Hematopoietic multipotent progenitor cell treated with erythropoietin and hydrocortisone succinate and interleukin-3 and kit ligand, for 6 days (in vitro differentiated cells): ENCODE results near the gene EMC6.
"Not testable (repeated sequence)": the region's sequence is repeated elsewhere in the genome, so short reads cannot be mapped to it uniquely, and the experiment has no call there.

Experiments
- DNase-seq: peaks from one replicate; pipeline ENCODE4 v3.0.0-alpha.2; 2015

Gene EMC6

DNA sequence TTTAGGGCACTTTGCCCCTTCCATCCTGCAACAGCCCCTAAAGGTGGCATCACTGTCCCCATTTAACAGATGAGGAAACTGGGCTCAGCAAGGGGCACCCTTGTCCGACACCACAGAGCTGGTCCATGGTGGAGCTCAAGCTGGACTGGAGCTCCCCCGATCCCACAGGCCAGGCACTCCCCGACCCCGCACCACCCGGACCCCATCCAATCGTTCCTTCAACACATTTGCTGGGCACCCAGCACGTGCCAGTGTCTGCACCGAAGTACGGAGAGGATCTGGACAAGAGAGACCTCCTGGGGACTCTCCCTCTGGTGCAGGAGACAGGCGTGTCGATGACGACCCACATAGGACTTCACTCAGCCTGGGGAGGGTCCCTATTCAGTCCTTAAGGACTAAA lies 13.4 kb downstream of the EMC6 start:
- no peak for DNase-seq

DNA sequence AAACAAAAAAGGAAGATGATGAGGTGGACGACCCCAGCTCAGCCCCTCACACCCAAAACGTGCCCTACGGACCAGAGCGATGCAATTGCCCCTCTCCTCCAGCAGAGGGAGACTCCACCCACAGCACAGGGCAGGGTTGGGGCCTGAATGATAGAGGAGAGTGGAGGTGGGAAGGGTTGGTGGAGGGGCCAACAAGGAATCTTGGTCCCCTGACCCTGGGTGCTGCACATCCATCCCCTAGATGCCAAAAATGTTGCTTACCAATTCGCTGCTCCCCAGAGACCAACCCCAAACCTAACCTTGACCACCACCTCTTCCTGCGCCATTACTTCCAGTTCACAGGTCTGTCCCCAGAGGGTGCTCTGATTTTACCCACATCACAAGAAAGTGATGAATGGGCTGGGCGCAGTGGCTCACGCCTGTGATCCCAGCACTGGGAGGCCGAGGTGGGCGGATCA lies 14.5 kb downstream of the EMC6 start:
- peak; percentile 81 for DNase-seq

DNA sequence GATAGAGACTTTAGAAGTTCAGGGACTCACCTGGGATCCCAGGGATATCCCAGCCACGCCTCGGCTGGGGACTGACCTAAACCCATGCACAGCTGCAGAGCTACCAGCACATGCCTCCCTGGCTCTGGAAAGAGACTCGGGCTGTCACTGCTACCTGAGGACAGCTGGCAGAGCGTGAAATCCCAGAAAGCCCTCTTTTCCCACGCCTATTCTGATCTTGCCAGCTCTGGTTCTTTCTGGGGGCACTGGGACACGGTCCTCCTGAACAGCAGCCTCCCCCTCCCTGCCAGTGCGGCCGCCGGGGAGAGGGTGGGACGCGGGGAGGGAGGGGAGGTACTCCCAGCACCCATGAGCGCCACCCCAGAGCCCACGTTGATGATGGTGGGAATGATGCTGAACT lies 16.6 kb downstream of the EMC6 start:
- DNase-seq, result no peak

DNA sequence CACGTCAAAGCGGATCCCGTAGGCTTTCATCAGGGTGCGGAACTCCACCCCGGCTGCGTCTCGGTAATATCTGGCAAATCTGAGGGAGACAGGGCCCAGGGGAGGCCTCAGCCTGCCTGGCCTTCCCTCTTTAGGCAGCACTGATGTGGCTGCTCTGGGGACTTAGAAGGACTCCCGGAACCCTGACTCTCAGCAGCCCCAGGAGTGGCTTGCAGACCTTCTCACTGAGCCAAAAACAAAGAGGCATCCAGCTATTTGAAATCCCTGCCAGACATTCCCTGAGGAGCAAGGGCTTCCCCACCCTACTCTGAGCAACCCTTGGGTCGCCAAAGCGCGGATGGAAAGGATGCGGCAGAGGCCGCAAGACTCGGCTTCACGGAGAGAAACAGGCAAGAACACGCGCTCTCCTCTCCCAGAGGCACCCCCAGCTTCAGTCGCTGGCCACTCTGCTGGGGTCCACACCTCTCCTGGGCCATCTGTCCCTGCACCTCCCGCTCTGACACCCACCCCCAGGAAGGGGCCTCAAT lies 19.5 kb downstream of the EMC6 start:
- no peak for DNase-seq

DNA sequence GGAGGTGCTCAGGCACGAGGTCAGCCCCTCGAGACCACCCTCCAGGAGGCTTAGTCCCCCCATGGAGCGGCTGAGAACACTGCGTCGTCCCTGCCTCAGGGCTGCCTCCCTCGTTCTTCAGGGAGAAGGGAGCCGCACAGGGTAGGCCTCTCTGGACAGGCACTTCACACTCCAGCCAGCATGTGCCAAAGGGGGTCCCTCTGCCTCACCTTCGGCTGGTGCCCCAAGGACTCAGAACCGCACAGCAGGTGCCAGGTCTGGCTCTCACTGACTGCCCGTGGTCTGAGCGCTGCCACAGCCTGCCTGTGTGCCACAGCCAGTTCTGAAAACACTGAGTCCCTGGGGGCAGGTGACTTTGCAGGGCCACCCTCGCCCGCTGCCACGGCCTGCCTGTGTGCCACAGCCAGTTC lies 20.2 kb downstream of the EMC6 start:
- no peak for DNase-seq

DNA sequence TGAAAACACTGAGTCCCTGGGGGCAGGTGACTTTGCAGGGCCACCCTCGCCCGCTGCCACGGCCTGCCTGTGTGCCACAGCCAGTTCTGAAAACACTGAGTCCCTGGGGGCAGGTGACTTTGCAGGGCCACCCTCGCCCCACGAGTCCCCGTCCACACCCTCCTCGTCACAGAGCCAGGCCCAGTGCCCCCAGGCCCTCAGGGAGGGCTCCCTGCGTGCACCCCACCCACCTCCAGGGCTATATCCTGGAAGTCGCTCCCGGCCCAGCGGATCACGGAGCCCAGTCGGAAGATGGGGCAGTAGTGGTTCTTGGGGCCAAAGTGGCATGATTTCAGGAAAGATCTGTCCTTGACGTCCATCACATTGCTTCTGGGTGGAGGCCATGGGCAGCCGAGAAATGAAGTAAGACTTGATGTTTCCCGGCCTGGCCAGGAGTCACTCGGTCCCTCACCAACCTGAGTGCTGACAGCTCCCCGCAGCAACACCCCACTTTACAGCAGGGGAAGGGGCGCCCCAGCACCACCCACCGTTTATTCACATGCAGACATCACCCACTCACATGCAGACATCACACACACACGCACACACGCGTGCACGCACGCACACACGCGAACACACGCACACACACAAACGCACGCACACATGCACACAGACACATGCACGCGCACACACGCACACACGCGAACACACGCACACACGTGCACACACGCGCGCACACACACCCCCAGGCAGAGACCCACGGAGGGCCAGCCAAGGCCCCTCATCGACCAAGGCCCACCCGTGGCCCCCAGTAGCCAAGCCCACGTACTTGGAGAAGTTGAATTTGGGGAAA lies 20.9 kb downstream of the EMC6 start:
- DNase-seq, result no peak

DNA sequence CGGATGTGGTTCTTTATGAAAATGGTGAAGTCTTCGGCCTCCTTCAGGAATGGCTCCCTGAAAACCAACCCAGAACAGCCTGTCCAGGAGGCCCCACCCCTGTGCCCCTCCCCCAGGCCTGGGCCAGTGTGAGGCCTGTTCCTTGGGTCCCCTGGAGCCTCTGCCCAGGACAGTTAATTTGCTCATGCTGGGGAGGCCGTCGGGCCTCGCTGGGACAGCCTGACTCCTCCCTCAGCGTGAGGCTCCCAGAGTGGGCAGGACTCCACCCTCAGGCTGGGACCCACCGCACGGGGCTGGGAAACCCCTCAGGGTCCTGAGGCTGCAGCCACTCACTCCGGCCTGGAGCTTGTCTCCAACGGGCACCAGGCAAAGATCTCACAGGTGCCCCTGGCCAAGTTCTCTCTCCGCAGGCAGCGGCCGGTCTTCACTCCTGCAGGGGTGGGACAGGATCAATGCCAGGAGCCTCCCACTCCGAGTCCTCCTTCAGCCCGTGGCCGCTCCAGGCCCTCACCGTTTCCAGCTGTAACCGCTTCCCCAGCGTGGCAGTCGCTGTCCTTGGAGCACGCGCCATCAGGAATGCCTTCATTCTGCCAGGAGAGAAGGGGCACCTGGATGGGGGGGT lies 21.6 kb downstream of the EMC6 start:
- no peak for DNase-seq

DNA sequence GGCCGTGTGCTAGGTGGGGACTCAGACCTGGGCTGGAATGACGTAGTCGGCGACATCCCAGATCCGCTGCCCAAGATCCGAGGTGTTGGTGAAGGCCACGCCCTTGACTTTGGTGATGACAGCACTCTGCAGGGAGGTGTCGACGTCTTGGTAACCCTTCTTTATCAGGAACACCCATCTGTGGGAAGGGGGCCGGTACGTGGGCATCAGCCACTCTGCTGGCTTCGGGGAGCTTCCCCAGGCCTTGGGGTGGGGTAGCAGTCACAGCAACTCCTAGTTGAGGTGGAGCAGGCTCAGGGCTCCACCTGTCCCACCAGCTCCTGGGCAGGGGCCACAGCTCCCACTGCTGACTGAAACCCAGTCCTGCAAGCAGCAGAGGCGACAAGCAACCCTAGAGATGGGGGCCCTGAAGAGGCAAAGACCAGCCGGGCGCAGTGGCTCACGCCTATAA lies 23.0 kb downstream of the EMC6 start:
- peak; percentile 52 for DNase-seq

DNA sequence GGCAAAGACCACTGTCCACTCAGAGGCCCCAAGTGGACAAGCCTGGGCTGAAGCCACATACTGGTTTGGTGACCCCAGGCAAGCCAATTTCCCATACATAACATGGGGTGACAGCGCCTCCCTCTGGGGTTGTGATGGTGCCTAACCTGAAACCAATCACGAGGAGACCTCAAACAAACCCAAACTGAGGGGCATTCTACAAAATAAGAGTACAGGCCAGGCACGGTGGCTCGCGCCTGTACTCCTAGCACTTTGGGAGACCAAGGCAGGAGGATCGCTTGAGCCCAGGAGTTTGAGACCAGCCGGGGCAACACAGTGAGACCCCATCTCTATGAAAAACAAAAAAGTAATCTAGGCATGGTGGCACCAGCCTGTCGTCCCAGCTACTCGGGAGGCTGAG lies 23.7 kb downstream of the EMC6 start:
- DNase-seq, result no peak

DNA sequence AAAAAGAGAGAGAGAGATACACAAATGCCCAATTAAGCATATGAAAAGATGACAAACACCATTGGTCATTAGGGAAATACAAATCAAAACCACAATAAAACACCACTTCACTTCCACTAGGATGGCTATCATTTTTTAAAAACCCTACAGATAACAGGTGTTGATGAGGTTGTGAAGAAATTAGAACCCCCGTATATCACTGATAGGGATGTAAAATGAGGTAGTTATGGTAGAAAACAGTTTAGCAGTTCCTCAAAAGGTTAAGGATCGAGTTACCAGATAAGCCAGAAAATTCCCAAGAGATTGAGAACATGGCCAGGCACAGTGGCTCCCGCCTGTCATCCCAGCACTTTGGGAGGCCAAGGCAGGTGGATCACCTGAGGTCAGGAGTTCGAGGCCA lies 24.5 kb downstream of the EMC6 start:
- DNase-seq, result no peak

DNA sequence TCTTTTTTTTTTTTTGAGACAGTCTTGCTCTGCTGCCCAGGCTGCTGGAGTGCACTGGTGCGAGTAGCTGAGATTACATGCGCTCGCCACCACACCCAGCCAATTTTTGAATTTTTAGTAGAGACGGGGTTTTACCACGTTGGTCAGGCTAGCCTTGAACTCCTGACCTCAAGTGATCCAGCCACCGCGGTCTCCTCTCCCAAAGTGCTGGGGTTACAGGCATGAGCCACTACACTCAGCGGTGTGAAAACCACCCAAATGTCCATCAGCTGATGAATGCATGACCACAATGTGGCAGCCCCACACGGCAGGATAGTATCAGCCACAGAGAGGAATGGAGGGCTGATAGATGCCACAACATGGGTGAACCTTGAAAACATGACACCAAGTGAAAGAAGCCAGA lies 25.2 kb downstream of the EMC6 start:
- peak; percentile 67 for DNase-seq

DNA sequence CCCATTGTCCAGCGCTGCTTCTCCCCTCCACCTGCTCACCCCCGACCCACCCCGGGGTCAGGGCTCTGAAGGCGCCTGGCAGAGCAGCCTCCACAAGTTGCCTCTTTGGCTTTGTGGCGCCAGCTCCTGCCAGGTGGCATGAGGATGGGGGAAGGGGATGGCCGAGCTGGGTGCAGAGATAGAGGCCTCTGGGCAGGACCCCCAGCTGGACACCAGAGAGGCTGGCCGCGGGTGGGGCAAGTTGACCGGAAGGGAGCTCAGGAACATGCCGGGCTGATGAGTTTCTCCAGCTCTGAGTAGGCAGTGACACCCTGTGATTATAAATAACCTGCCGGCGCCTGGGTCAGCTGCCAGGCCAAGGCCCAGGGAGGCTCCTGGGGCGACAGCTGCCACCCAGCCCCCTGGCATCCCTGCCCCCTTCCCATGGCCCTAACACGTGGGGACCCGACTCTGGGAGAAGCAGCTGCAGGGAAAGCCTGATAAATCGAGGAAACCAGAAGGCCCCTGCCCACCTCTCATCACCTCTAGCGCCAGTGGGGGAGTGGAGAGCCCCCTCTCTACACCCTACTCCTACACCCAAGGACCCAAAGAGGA lies 26.6 kb downstream of the EMC6 start:
- DNase-seq, result no peak

DNA sequence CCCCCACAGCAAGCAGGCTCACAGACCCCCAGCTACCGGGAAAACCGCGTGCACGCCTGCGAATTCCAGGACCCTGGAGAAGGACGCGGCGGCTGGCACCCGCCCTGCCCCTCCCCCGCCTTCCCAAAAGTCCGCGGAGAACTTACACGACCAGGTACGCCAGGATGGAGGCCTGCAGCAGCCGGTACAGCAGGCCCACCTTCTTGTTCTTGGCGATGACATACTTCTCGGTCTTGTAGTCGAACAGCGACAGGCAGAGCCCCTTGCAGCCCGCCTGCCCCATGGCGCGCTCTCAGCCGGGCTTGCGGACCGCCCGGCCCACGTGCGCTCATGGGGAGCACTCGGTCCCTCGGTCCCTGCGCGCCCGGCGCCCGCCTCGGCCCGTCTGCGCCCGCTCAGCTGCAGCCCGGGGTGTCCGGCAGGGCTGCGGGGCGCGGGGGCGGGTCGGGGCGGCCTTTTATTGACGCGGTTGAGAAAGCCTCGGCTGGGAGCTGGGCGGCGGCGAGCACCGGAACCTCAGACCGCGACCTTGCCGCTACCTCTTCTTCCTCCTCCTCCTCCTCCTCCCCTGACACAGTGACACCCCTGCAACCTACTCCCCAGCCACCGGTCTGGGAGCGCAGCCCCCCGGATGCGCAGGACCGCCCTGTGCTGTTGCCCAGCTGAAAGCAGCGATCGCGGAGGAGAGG lies 27.3 kb downstream of the EMC6 start, which contains the start of gene P2RX5:
TSS of gene P2RX5 (minus strand) at position 433 of the 689 bp plus-strand sequence. CDS start at position 283, 150 bp downstream.
- peak; percentile 71 for DNase-seq

DNA sequence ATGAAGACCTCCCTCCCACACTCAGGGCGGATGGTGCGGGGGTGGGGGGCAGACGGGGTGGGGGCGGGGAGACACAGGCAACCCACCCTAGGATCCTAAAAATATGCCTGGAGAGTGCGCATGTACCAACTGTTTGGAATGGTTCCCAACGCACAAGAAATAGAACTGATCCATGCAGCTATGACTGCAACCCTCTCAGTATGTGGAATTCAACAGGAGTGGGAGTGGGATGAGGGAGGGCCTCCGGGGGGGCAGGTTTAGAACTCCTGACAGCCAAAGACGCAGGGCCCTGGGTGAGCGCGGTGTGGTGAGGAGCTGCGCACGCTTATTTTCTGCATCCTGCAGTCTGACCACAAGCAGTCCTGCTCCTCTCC lies 28.5 kb downstream of the EMC6 start:
- DNase-seq, result no peak

DNA sequence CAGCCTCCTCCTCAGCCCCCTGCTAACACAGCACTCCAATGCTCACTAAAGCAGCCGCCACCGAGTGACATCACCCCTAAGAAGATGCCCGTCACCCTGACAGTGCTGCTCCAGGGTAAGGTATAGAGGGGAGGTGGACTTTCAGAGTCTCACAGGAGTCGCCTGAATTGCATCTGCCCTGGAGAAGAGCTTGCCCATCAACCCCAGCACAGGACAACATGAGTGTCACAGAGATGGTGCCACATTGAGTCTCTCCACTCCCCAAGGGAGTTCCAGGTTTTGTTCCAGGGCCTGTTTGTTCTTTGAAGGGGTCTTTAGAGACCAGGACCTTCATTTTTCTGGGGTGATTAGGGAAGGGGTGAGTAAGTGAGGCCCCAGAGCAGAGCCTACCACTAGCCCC lies 29.5 kb downstream of the EMC6 start:
- DNase-seq, result no peak

DNA sequence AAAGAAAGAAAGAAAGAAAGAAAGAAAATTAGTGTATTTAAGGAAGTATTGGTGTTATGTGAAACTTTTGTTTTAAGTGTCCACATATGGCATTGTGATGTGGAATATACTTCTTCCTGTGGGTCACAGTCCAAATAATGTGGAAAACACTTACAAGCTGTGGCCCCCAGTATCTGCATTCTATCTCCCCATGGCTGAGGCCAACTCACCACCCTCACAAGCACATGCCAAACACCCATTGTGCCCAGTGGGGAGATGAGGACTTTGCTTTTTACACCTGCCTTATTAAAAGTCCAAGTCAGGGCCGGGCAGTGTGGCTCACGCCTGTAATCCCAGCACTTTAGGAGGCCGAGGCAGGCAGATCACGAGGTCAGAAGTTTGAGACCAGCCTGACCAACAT lies 31.3 kb downstream of the EMC6 start:
- no peak for DNase-seq

DNA sequence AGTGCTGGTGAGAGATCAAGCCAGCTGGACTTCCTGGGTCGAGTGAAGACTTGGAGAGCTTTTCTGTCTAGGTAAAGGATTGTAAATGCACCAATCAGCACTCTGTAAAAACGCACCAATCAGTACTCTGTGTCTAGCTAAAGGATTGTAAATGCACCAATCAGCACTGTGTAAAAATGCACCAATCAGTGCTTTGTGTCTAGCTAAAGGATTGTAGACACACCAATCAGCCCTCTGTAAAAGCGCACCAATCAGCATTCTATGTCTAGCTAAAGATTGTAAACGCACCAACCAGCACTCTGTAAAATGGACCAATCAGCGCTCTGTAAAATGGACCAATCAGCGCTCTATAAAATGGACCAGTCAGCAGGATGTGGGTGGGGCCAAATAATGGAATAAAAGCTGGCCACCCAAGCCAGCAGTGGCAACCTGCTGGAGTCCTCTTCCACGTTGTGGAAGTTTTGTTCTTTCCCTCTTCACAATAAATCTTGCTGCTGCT lies 33.5 kb downstream of the EMC6 start:
- DNase-seq, result not testable (repeated sequence)

DNA sequence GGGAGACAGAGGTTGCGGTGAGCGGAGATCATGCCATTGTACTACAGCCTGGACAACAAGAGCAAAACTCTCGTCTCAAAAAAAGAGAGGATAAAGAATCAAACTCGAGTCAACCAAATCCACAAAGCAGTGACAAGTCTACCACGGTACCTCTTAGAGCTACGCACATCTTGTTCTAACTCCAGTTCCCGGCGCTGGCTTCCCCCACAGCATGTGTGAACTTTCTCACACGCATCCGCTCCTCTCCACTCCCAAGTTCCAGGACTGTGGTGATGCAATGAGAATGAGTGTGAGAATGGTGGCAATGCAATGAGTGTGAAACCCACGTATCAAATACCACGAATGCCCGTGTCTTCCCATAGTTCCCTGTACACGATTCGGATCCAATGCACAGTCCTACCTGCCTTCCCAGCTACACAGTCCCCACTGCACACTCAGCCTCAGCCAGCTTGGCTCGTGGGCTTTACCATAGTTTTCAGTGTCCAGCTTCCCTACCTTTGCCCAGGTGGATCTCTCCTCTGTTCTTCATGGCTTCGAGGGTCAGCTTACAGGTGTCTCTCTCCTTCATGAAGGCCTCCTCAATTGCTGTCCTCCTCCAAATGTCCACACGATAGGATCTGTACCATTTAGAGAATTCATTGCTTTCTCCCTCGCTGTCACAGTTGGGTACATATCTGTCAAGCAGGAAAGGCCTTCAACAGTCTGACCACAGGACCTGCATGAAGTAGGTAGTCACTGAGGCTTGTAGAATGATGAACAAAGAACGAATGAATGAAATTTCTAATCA lies 36.5 kb downstream of the EMC6 start:
- no peak for DNase-seq

DNA sequence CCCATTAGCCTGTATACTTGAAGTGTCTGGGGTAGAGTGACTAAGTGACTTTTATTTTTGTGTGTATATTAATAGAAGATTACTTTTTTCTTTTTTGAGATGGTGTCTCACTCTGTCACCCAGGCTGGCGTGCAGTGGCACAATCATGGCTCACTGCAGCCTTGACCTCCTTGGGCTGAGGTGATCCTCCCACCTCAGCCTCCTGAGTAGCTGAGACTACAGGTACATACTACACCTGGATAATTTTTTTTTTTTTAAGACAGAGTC lies 37.0 kb downstream of the EMC6 start:
- DNase-seq, result not testable (repeated sequence)

DNA sequence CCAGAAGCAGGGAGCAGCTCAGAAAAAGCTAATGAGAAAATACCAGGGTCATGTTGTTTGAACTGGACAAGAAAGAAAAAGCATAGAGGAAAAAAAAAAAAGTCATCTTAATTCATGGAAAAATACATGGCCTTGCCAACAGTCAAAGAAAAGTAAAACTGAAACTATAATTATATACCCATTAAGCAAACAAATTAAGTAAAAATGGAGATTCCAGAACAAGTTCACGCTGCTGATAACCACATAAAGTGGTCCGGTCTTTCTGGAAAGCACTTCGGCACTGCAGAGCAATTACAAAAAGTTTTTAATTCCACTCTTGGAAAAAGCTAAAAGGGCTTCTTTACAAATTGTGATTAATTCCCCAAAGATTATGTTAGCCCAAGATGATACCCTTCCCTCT lies 39.8 kb downstream of the EMC6 start:
- no peak for DNase-seq

DNA sequence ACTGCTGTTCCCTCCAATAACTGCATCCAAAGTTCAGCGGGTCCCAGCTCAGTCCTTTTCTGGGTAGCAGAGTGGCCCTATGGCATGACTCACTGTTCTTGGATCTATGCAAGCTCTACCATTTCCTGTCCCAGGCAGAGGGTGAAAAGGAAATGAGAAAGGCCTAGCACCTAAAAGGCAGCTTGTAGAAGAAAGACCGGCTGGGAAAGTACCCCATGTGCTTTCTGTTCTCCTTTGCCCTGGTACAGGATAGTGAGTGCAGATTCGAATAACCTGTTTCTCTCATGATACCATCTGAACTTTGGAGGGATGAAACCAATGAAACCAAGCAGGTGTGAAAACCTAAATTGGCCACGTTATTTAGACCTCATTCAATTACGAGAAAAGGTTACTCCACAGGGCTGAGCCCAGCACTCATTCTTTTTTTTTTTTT lies 42.4 kb downstream of the EMC6 start:
- peak; percentile 72 for DNase-seq

DNA sequence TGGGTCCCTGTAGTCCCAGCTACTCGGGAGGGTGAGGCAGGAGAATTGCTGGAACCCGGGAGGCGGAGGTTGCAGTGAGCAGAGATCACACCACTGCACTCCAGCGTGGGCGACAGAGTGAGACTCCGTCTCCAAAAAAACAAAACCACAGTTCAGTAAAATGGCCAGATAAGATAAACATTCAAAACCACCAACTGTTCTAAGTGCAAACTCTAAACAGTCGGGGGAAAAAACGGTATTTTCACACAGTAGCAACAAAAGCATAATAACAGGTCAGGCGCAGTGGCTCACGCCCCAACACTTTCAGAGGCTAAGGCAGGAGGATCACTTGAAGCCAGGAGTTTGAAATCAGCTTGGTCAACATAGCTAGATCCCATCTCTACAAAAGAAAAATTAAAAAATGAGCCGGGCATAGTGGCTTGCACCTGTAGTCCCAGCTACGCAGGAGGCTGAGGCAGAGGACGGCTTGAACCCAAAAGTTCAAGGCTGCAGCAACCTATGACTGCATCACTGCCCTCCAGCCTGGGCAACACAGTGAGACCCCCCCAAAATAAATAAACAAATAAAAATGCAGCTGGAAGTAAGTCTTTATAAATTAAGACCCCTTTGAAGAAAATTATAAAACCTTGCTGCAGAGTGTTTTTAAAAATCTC lies 44.3 kb downstream of the EMC6 start:
- DNase-seq, result peak; percentile 97
